K562 (cell line): ENCODE measurements around the gene TMEM187. TPM values are rescaled to one million over a fixed set of nuclear protein-coding genes. Genes with fewer than 3 reads are reported as not detected.

ENCODE experiments used
- ATF3 ChIP-seq, 2 experiments: fragments of 450-650 bp in 1 of 2; sonication (generic) in 1 of 2; formaldehyde crosslinking in 1 of 2; IDR thresholded peaks in 1 of 2; conservative IDR thresholded peaks in 1 of 2; 2 replicates each; pipeline versions ENCODE4 v1.6.1 to v1.8.1; 2016 to 2023; ENCODE audit warnings: mild to moderate bottlenecking in 2 of 2, moderate library complexity in 2 of 2, inconsistent platforms in 1 of 2, missing genetic modification reagents in 1 of 2
- BRF1 ChIP-seq: IDR thresholded peaks from 3 replicates; pipeline ENCODE4 v1.6.1; 2011; ENCODE audit warnings: borderline replicate concordance, mild to moderate bottlenecking; ENCODE audit not compliant: insufficient read length; ENCODE audit errors: extremely low read depth
- CBFA2T3 ChIP-seq: fragments of 450-650 bp; IDR thresholded peaks from 2 replicates; pipeline ENCODE4 v1.6.1; 2017
- CEBPZ ChIP-seq: fragments of 150-350 bp; IDR thresholded peaks from 2 replicates; pipeline ENCODE4 v1.6.1; 2014; ENCODE audit warnings: low read depth, mild to moderate bottlenecking, low read length, borderline replicate concordance
- COPS2 ChIP-seq: fragments of 450-650 bp; conservative IDR thresholded peaks from 2 replicates; pipeline ENCODE4 v1.6.1; 2016; ENCODE audit warnings: mild to moderate bottlenecking, moderate library complexity
- ETV5 ChIP-seq: sonication (generic); formaldehyde crosslinking; IDR thresholded peaks from 2 replicates; pipeline ENCODE4 v1.4.0; 2020; ENCODE audit warnings: low read depth, mild to moderate bottlenecking, missing genetic modification reagents
- GATAD2B ChIP-seq: fragments of 450-650 bp; IDR thresholded peaks from 2 replicates; pipeline ENCODE4 v1.6.1; 2017; ENCODE audit warnings: mild to moderate bottlenecking, borderline replicate concordance
- IRF9 ChIP-seq: fragments of 450-650 bp; IDR thresholded peaks from 2 replicates; pipeline ENCODE4 v1.6.1; 2016; ENCODE audit warnings: missing biosample characterization, missing genetic modification characterization
- MEIS2 ChIP-seq: fragments of 450-650 bp; IDR thresholded peaks from 2 replicates; pipeline ENCODE4 v1.6.1; 2014; ENCODE audit warnings: mild to moderate bottlenecking; ENCODE audit not compliant: partially characterized antibody
- MXI1 ChIP-seq: IDR thresholded peaks from 2 replicates; pipeline ENCODE4 v1.6.1; 2011; ENCODE audit warnings: low read depth, mild to moderate bottlenecking, improper control_type of control experiment, low read length
- NFIC ChIP-seq: fragments of 450-650 bp; IDR thresholded peaks from 2 replicates; pipeline ENCODE4 v1.6.1; 2017; ENCODE audit warnings: mild to moderate bottlenecking, inconsistent platforms
- NFXL1 ChIP-seq: fragments of 450-650 bp; formaldehyde crosslinking; IDR thresholded peaks from 2 replicates; pipeline ENCODE4 v1.4.0; 2021; ENCODE audit warnings: mild to moderate bottlenecking
- NR3C1 ChIP-seq: sonication (generic); formaldehyde crosslinking; IDR thresholded peaks from 2 replicates; pipeline ENCODE4 v1.8.1; 2022; ENCODE audit warnings: missing genetic modification reagents
- POLR2AphosphoS2 ChIP-seq: IDR thresholded peaks from 2 replicates; pipeline ENCODE4 v1.6.1; 2012; ENCODE audit warnings: low read length, improper control_type of control experiment
- POLR2B ChIP-seq: fragments of 450-650 bp; IDR thresholded peaks from 2 replicates; pipeline ENCODE4 v1.6.1; 2018; ENCODE audit warnings: low read depth; ENCODE audit not compliant: partially characterized antibody
- POLR3G ChIP-seq: IDR thresholded peaks from 2 replicates; pipeline ENCODE4 v1.6.1; 2011; ENCODE audit not compliant: insufficient read length, insufficient replicate concordance; ENCODE audit errors: extremely low read depth
- ZNF23 ChIP-seq: fragments of 250-450 bp; sonication (Bioruptor Pico); IDR thresholded peaks from 2 replicates; pipeline ENCODE4 v1.4.0; 2020; ENCODE audit warnings: mild to moderate bottlenecking
- ZNF263 ChIP-seq: sonication (generic); formaldehyde crosslinking; IDR thresholded peaks from 2 replicates; pipeline ENCODE4 v1.8.0; 2022; ENCODE audit warnings: mild to moderate bottlenecking, missing genetic modification reagents, borderline replicate concordance
- ZNF384 ChIP-seq: IDR thresholded peaks from 2 replicates; pipeline ENCODE4 v1.6.1; 2012; ENCODE audit warnings: low read depth, low read length, improper control_type of control experiment
- ZNF551 ChIP-seq: fragments of 250-450 bp; sonication (Bioruptor Pico); IDR thresholded peaks from 2 replicates; pipeline ENCODE4 v1.5.0; 2021; ENCODE audit warnings: mild to moderate bottlenecking, moderate library complexity
- ZNF561 ChIP-seq: fragments of 450-650 bp; formaldehyde crosslinking; conservative IDR thresholded peaks from 2 replicates; pipeline ENCODE4 v1.4.0; 2020; ENCODE audit warnings: mild to moderate bottlenecking, moderate library complexity
- ZNF785 ChIP-seq: fragments of 250-450 bp; sonication (Bioruptor Pico); IDR thresholded peaks from 2 replicates; pipeline ENCODE4 v1.4.0; 2020; ENCODE audit warnings: mild to moderate bottlenecking
- polyA plus RNA-seq, 8 experiments: library from polyadenylated mRNA; depleted of rRNA in 4 of 8; stranded (reverse) in 5 of 8; unstranded in 3 of 8; fragments of >200 nt; fragmentation: Nextera tagmentation in 2 of 8; fragmentation: Illumina TruSeq in 1 of 8; extraction: Ambion mirVana in 2 of 8; extraction: Trizol in 1 of 8; gene quantifications; 2 replicates each; pipeline versions ENCODE4 v1.2.1 to v1.2.3, GENCODE V29; 2011 to 2014; ENCODE audit warnings: inconsistent platforms in 1 of 8, missing spikeins in 1 of 8
- total RNA-seq, 7 experiments: library from RNA; depleted of rRNA in 6 of 7; stranded (reverse); fragments of >200 nt in 6 of 7; fragmentation: Illumina TruSeq in 2 of 7; extraction: Trizol in 2 of 7; gene quantifications; 2 replicates each; pipeline versions ENCODE4 v1.2.1 to v1.2.3, GENCODE V29; 2011 to 2021; ENCODE audit warnings: low replicate concordance in 1 of 7

Gene TMEM187
- total and polyA plus RNA-seq, 9 of the 15 experiments (the other 6 are each of a cell fraction or from before 2014, with no cell fraction given) = 0.13 to 6.4 (median 1.6) TPM

- TF ChIP-seq COPS2 (no peak), ZNF384 (no peak), ZNF561 (no peak), ZNF23 (CRISPR knock-in tag) (no peak), ATF3 (IDR thresholded peaks at IDR 0.05) (peak; percentile 99), ATF3 (CRISPR knock-in tag; conservative IDR thresholded peaks at IDR 0.05) (peak; percentile 78; the same call in 1 of the 2 replicates), MXI1 (peak; percentile 71), NFXL1 (no peak), BRF1 (no peak), IRF9 (no peak), POLR2B (peak; percentile 45), MEIS2 (no peak), ZNF551 (no peak), ETV5 (CRISPR knock-in tag) (peak; percentile 41; the same call in 1 of the 2 replicates), GATAD2B (0 out of 2 replicates have a peak, but pooled peaks have one; percentile 25), NFIC (peak; percentile 42; the same call in 1 of the 2 replicates), CEBPZ (no peak), CBFA2T3 (0 out of 2 replicates have a peak, but pooled peaks have one; percentile 5), NR3C1 (no peak), ZNF263 (peak; percentile 46), ZNF785 (CRISPR knock-in tag) (no peak), POLR3G (no peak), POLR2AphosphoS2 (peak; percentile 34; the same call in 1 of the 2 replicates)
Observed at GRCh38 chrX:153971450-153972367, 845 bp upstream of the TMEM187 start, which contains the start of gene HCFC1 (continued).
